ENCODE data around the gene TMEM242. TPM values are rescaled to one million over a fixed set of nuclear protein-coding genes. Genes with fewer than 3 reads are reported as not detected.

Gene TMEM242
- total and polyA plus RNA-seq, 2 of the 4 experiments (the other 2 are of a cell fraction) = 2.3 to 4.6 TPM

DNA sequence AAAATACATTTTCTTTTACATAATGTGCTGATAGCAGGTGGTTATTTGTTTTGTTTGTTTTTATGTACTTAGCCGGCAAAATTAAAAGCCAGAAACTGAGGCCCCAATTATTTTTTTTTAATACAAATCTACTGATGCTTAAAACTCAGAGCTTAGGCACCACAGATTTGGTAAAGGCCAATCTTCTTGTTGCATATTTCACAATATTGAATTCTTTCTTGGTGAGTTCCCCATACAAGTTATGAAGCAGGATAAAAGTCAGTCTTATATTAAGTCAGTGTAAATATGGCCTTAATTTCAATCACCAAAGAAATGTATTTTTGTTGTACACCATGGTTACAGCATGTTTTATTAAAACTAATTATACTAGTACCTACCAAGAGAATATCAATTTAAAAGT is 41.4 kb upstream of the TMEM242 start:
- Histone ChIP-seq H3K9me3 (ENCODE audit: control insufficient read depth, insufficient read depth, low read length) (no peaks in the 10 kb centered on the region), H2BK120ac (ENCODE audit: low read depth, low read length) (no peak overlapping the region), H4K8ac (ENCODE audit: low read depth in 2 of 2, low read length in 2 of 2) (no peak overlapping the region), H3K79me1 (ENCODE audit: low read depth in 1 of 2, low read length in 2 of 2) (no peaks in the 10 kb centered on the region), H3K27ac (ENCODE audit: insufficient read depth, low read length) (no peak overlapping the region), H2AK5ac (ENCODE audit: low read depth, low read length) (no peak overlapping the region), H3K23ac (ENCODE audit: low read depth, low read length) (no peak overlapping the region), H4K91ac (ENCODE audit: insufficient read depth, low read depth, low read length) (no peak overlapping the region), H3K18ac (ENCODE audit: low read depth, low read length) (no peak overlapping the region), H3K4ac (ENCODE audit: low read depth, low read length) (no peak overlapping the region), H3K9ac (ENCODE audit: low read depth, low read length) (no peak overlapping the region), H3K4me2 (ENCODE audit: low read depth, low read length) (no peak overlapping the region), H2AK9ac (replicated peaks; ENCODE audit: low read depth, low read length, poor library complexity) (no peak overlapping the region), H3K14ac (replicated peaks; ENCODE audit: low read depth, low read length) (no peak overlapping the region), H2BK15ac (ENCODE audit: low read depth, low read length) (no peak overlapping the region), H3K9me1 (ENCODE audit: insufficient read depth, low read length) (no peaks in the 10 kb centered on the region), H3K4me3 (ENCODE audit: insufficient read depth, low read depth, low read length) (no peak overlapping the region), H3K4me1 (ENCODE audit: control insufficient read depth, insufficient read depth, low read length) (no peaks in the 10 kb centered on the region), H2BK5ac (ENCODE audit: low read depth, low read length, poor library complexity, severe bottlenecking) (no peak overlapping the region), H2BK20ac (ENCODE audit: low read depth, low read length) (no peak overlapping the region), H3K56ac (ENCODE audit: extremely low read depth, insufficient read depth, low read length) (no peak overlapping the region), H4K20me1 (ENCODE audit: insufficient read depth, low read length) (no peaks in the 10 kb centered on the region), H2AFZ (replicated peaks; ENCODE audit: low read length, poor library complexity) (no peak overlapping the region), H3K36me3 (ENCODE audit: control insufficient read depth, insufficient read depth, low read length) (no peaks in the 10 kb centered on the region), H4K5ac (ENCODE audit: low read depth, low read length) (no peak overlapping the region), H3K27me3 (ENCODE audit: control insufficient read depth, insufficient read depth, low read length) (peaks cover 12% of the 10 kb centered on the region)
- TF ChIP-seq CHD1 (IDR thresholded peaks at IDR 0.05; ENCODE audit: low read depth, low read length) (no peak), CEBPB (IDR thresholded peaks at IDR 0.05; ENCODE audit: low read depth, low read length) (peak; percentile 63)
- dilution Hi-C loops (cut with HindIII; ENCODE audit: low sequenced_read_pairs, unreplicated experiment) = no loop called here
- DNase-seq = no peak
- intact Hi-C loops (cut with micrococcal nuclease) = no loop called here
- ATAC-seq (ENCODE audit: low read depth) = no peak; the same call in 1 of the 2 replicates
- WGBS, 2 experiments (ENCODE audit: extremely low coverage in 2 of 2, insufficient read length in 1 of 2) = no CpG with 5 or more reads among the region's 1 CpG
- BruUV-seq (replicated peaks) = no TSS peak
- ChIA-PET CTCF (no interaction called here), POLR2A (ENCODE audit: unreplicated experiment) (no interaction called here)
- in situ Hi-C loops (cut with MboI; ENCODE audit: low sequenced_read_pairs) = no loop called here
